ENCODE data around the gene OR51E1.

The OR51E1 gene

DNA sequence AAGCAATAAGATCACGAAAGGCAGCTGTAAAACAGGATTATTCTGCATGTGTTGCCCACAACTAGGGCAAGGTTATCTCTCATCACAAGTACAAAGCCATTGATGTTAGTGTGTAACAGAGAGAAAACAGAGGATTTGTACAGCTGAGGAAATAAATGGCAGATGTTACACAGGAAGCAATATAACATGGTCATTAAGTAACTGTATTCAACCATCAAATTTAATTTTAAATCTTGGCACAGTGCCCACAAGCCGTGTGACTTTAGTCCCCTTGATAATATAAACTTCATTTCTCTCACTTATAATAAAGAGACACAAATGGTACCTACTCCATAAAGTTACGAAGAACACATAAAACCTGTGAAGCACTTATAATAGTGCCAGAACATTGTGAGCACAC, 36.6 kb downstream of the OR51E1 start:
- Histone ChIP-seq H3K9ac (ENCODE audit: low read depth, low read length, poor library complexity, severe bottlenecking) (no peak overlapping the region), H3K9me2 (replicated peaks; ENCODE audit: low read depth, low read length) (no peaks in the 10 kb centered on the region), H3K36me3 (ENCODE audit: insufficient read depth, low read length) (no peaks in the 10 kb centered on the region), H3K4me1 (ENCODE audit: insufficient read depth, low read length, poor library complexity, severe bottlenecking) (no peaks in the 10 kb centered on the region), H3K9me3 (ENCODE audit: insufficient read depth, low read depth, low read length) (no peaks in the 10 kb centered on the region), H3K79me2 (ENCODE audit: insufficient read depth, low read length) (no peaks in the 10 kb centered on the region), H3K4me3 (ENCODE audit: low read length, poor library complexity, severe bottlenecking) (no peak overlapping the region), H3K27me3 (ENCODE audit: insufficient read depth, low read length, poor library complexity, severe bottlenecking) (no peaks in the 10 kb centered on the region), H3K4me2 (ENCODE audit: low read depth, low read length, poor library complexity, severe bottlenecking) (no peak overlapping the region), H2AFZ (ENCODE audit: low read length) (no peak overlapping the region), H4K20me1 (ENCODE audit: insufficient read depth, low read length, poor library complexity, severe bottlenecking) (no peaks in the 10 kb centered on the region), H3F3A (ENCODE audit: low read depth) (no peaks in the 10 kb centered on the region)
- TF ChIP-seq, protein P1, sequence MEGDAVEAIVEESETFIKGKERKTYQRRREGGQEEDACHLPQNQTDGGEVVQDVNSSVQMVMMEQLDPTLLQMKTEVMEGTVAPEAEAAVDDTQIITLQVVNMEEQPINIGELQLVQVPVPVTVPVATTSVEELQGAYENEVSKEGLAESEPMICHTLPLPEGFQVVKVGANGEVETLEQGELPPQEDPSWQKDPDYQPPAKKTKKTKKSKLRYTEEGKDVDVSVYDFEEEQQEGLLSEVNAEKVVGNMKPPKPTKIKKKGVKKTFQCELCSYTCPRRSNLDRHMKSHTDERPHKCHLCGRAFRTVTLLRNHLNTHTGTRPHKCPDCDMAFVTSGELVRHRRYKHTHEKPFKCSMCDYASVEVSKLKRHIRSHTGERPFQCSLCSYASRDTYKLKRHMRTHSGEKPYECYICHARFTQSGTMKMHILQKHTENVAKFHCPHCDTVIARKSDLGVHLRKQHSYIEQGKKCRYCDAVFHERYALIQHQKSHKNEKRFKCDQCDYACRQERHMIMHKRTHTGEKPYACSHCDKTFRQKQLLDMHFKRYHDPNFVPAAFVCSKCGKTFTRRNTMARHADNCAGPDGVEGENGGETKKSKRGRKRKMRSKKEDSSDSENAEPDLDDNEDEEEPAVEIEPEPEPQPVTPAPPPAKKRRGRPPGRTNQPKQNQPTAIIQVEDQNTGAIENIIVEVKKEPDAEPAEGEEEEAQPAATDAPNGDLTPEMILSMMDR (conservative IDR thresholded peaks at IDR 0.05; ENCODE audit: low read length), result no peak
- TF ChIP-seq EZH2phosphoT487 (IDR thresholded peaks at IDR 0.05; ENCODE audit: borderline replicate concordance), result no peak

DNA sequence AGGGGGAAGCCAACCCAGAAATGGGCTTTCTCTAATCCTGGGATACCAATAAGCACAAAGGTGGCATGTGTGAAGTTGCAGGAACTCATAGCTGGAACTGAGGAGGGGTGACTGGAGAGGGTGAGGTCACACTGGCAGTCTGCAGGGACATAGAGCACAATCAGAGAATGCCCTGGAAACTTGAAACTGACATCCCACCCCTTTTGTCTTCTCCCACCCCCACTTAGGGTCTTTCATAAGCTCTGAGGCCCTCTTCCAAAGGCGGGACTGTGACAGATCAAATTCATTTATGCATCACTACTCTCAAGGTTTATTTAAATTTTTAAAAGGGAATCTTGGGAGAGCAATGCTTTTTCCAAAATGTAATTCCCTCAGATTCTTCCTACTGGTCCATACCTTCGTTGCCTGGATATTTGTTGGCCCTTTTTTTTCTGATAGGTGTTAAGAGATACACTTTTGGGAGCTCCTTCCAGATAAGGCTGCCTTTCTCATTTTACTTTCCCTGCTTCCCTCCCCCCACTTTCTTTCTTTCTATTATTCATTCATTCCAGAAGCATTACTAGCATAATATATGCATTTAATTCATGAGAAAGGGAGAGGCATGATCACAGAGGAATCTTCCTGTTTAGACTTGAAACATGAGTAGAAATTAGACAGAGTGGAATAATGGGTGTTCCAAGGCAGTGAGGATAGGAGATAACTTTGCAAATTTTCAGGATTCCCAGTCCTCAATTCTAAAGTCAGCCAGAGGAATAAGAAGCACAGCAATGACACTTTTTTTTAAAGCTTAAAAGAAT, 39.0 kb downstream of the OR51E1 start:
- Histone ChIP-seq H3K79me2 (ENCODE audit: insufficient read depth, low read length) (no peaks in the 10 kb centered on the region), H2AFZ (ENCODE audit: low read length) (no peak overlapping the region), H3K27me3 (ENCODE audit: insufficient read depth, low read length, poor library complexity, severe bottlenecking) (no peaks in the 10 kb centered on the region), H4K20me1 (ENCODE audit: insufficient read depth, low read length, poor library complexity, severe bottlenecking) (no peaks in the 10 kb centered on the region), H3K36me3 (ENCODE audit: insufficient read depth, low read length) (no peaks in the 10 kb centered on the region), H3F3A (ENCODE audit: low read depth) (no peaks in the 10 kb centered on the region), H3K4me3 (ENCODE audit: low read length, poor library complexity, severe bottlenecking) (no peak overlapping the region), H3K9ac (ENCODE audit: low read depth, low read length, poor library complexity, severe bottlenecking) (no peak overlapping the region), H3K9me3 (ENCODE audit: insufficient read depth, low read depth, low read length) (no peaks in the 10 kb centered on the region), H3K4me2 (ENCODE audit: low read depth, low read length, poor library complexity, severe bottlenecking) (no peak overlapping the region), H3K9me2 (replicated peaks; ENCODE audit: low read depth, low read length) (no peaks in the 10 kb centered on the region), H3K4me1 (ENCODE audit: insufficient read depth, low read length, poor library complexity, severe bottlenecking) (no peaks in the 10 kb centered on the region)
- TF ChIP-seq, protein P1 (conservative IDR thresholded peaks at IDR 0.05; ENCODE audit: low read length), result no peak
- TF ChIP-seq EZH2phosphoT487 (IDR thresholded peaks at IDR 0.05; ENCODE audit: borderline replicate concordance), result no peak

DNA sequence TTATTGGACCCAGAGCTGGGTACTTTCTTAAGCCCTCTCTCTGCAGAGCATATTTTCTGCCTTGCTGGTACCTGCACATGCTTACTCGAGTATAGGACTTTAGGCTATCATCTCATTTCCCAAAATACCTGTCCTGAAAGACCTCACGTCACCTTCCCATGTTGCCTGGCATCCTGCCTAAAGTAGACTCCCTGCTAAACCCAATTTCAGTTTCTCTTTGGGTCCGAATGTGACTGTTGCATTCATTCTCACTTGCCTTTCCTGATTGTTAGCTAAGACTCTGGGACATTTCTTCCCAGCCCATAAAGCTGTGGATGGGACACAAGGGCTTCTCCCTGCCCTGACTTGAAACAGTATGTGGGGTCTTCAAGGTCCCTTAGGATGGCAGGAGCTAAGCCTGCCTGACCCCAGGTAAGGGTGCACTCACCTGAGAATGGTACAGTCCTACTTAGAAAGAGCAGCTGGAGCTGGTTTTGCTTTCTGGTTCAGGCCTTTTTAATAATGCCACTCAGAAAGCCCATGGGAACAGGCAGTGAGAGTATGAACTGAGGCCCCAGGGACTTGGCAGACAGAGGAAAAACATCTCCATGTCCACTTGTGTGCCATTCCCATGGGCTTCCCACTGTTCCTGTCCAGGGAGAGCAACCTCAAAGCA, 41.0 kb downstream of the OR51E1 start:
- Histone ChIP-seq H2AFZ (ENCODE audit: low read length) (no peak overlapping the region), H3K9me2 (replicated peaks; ENCODE audit: low read depth, low read length) (no peaks in the 10 kb centered on the region), H3K4me1 (ENCODE audit: insufficient read depth, low read length, poor library complexity, severe bottlenecking) (no peaks in the 10 kb centered on the region), H3K9me3 (ENCODE audit: insufficient read depth, low read depth, low read length) (no peaks in the 10 kb centered on the region), H3K36me3 (ENCODE audit: insufficient read depth, low read length) (no peaks in the 10 kb centered on the region), H3K79me2 (ENCODE audit: insufficient read depth, low read length) (no peaks in the 10 kb centered on the region), H3K9ac (ENCODE audit: low read depth, low read length, poor library complexity, severe bottlenecking) (no peak overlapping the region), H3K4me3 (ENCODE audit: low read length, poor library complexity, severe bottlenecking) (no peak overlapping the region), H3F3A (ENCODE audit: low read depth) (no peaks in the 10 kb centered on the region), H4K20me1 (ENCODE audit: insufficient read depth, low read length, poor library complexity, severe bottlenecking) (no peaks in the 10 kb centered on the region), H3K4me2 (ENCODE audit: low read depth, low read length, poor library complexity, severe bottlenecking) (no peak overlapping the region), H3K27me3 (ENCODE audit: insufficient read depth, low read length, poor library complexity, severe bottlenecking) (no peaks in the 10 kb centered on the region)
- TF ChIP-seq EZH2phosphoT487 (IDR thresholded peaks at IDR 0.05; ENCODE audit: borderline replicate concordance), result no peak
- TF ChIP-seq, protein P1 (conservative IDR thresholded peaks at IDR 0.05; ENCODE audit: low read length), result no peak

All from Loucy (cell line).